HG02943 (cell line): Measurements from ENCODE around the gene CPA3.

Source experiments
- ATAC-seq: cut with Tn5 transposase; IDR thresholded peaks from one replicate; pipeline ENCODE4 v1.9.1; 2021; ENCODE audit warnings: mild to moderate bottlenecking, low read depth, moderate library complexity; ENCODE audit not compliant: unreplicated experiment

The CPA3 gene

GRCh38 chr3:148857316-148857715 lies 7.8 kb upstream of the CPA3 start:
- ATAC-seq: no peak

- peak; percentile 58 for ATAC-seq
Observed at GRCh38 chr3:148861277-148861869, 3.7 kb upstream of the CPA3 start.

GRCh38 chr3:148863297-148863696 lies 1.8 kb upstream of the CPA3 start:
- ATAC-seq: no peak

DNA sequence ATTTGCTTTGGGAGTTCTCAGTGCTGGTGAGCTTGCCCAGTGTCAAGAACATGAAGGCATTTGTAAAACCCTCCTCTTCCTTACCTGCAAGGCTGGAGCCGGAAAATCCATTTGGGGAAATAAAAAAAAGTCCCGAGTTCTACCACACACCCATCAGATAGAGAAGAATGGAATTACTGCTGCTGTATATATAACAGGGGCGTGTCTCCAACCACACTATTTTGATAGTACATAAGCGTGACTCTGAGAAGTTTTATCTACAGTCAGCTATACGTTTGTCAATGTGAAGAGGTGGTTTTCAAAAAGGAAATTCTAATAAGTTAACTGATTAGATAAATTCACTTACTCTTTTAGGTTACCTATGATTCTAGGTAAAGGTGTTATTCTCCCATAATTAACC lies 1.3 kb upstream of the CPA3 start:
- ATAC-seq: no peak

- ATAC-seq: no peak
Observed at GRCh38 chr3:148866261-148866660, 1.2 kb downstream of the CPA3 start.

- no peak for ATAC-seq
Observed at GRCh38 chr3:148873270-148873927, 8.3 kb downstream of the CPA3 start.

- ATAC-seq: no peak
Observed at GRCh38 chr3:148873977-148874376, 8.9 kb downstream of the CPA3 start.

DNA sequence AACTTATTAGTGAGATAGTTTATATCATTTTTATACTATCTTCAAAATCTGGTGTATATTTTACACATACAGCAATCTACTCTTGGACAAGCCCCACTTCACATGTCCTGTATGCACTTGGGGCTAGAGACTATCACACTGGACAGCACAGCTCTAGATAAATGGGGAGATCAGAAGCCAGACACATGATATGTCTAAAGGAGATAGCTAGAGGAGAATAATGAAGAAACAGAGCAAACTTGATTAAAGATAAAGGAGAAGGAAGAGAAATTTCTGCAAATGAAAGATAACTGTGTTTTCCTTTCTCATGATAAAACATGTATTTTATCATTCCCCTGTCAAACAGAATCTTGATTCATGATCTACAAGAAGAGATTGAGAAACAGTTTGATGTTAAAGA lies 13.0 kb downstream of the CPA3 start:
- ATAC-seq: no peak

- no peak for ATAC-seq
Observed at GRCh38 chr3:148879256-148879655, 14.2 kb downstream of the CPA3 start.

DNA sequence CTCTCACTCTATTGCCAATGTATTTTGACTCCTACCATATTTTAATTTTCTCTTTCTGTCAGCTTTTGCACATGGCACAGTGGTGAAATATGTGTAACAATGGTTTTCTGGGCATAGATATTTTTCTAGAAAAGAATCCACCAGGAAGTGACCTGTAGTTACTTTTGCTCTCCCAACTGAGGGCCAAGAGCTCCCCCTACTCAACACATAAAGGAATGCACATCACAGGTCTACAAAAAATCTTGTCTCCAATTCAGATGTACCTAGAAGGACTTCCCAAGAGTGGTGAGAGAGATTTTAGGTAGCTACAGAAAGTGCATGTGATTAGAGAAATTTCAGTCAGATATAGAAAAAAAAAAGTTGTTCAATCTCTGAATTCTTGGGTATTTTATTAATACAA lies 15.6 kb downstream of the CPA3 start:
- no peak for ATAC-seq

DNA sequence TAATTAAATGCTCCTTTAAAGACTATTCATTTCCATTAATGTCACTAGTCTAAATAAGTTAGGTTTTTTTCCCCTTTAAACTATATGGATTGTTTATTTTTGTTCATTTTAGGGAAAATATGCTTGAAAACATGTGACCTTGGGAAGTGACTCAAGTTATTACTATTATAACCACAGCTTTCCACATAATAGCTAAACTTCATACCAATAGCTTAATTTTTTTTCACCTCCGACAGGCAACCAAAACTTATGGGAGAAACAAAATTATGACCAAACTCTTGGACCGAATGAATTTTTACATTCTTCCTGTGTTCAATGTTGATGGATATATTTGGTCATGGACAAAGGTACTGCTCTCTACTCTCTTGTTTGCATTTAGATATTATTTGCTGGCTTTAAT lies 16.2 kb downstream of the CPA3 start:
- no peak for ATAC-seq

GRCh38 chr3:148882288-148882687 lies 17.2 kb downstream of the CPA3 start:
- ATAC-seq: no peak

GRCh38 chr3:148883163-148883562 lies 18.1 kb downstream of the CPA3 start:
- ATAC-seq: no peak

- ATAC-seq: no peak
Observed at GRCh38 chr3:148884261-148884660, 19.2 kb downstream of the CPA3 start.

DNA sequence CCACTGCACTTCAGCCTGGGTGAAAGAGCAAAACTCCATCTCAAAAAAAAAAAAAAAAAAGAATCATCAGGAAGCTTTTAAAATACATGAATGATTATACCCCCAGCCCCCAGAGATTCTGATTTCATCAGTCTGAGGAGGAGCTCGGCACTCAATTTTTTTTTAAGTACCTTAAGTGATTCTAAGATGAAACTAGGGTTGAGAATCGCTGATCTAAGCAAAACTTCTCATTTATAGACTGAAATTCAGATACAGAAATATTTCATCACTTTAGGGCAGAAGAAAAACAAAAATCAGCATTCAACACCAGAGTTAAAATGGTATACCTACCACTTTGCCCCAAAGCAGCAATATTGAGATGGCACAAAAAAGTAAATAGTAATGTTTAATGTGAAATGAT lies 24.7 kb downstream of the CPA3 start:
- no peak for ATAC-seq

DNA sequence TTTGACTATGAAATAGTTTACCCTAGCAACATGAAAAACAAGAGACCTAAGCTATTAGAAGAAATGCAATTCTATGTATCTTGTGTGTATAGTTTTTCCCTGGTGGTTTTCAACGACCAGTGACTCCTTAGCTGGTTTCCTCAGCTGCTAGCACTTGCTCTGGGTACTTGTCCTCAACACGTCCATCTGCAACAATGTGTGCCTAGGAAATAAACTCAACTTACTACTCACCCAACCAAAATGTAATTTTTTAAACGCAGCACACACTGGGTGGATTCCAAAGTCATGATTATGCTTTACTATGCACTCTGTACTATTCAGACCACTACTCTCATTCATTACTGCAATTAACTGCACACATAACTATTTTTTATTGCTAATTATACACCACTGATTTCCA lies 31.0 kb downstream of the CPA3 start:
- no peak for ATAC-seq

DNA sequence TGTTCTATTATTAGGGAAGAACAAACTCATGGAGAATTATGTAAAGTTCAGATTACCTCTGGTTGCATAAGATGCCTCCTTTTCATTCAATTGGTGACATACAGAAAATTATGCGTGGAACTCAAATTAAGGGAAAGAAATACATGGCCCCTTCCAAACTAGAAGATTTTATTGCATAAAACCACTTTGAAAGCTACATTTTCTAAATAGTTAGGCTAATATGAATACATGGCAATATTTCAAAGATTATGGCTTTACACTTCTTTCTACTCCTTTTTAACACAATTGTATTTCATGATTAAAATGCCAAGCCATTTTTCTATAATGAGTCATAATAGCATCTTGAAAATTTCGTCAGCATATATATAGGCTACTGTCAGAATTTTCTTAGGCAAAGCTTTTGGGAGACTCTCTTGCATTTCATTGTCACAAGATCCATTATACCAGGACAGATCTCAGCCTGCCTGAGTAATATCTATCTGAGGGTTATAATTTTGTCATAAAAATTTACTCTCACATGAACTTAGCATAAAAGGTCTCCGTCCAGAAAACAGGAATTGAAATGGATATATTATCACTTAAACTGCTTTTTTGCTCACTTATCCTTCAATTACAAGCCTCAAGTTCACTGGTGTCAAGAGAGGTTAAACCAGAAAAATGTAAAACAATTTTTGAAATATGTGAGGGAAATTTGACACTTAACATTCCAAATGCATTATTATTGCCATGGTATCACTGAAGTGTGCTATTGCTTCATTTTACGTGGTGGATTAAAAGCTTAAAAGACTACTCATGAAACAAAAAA lies 37.1 kb downstream of the CPA3 start:
- no peak for ATAC-seq

- no peak for ATAC-seq
Observed at GRCh38 chr3:148903022-148903442, 37.9 kb downstream of the CPA3 start.

DNA sequence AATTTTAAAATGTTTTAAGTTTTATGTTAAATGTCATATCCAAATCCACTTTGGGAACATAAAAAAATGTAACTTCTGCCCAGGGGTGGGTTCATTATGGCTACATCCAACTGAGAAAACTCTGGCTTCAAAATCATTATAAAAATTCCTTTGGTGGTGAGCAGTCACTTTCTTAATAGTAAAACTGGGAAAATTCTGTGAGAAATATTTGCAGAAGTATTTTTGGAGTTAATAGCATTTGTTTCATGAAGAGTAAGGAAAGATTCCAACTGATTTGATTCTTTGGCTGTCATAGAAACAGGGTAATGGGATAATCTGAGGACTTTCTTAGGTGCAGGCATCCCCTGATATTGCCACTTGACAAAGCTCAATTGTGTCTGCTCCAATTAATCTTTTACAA lies 38.8 kb downstream of the CPA3 start:
- ATAC-seq: no peak

GRCh38 chr3:148906667-148907066 lies 41.6 kb downstream of the CPA3 start:
- no peak for ATAC-seq

DNA sequence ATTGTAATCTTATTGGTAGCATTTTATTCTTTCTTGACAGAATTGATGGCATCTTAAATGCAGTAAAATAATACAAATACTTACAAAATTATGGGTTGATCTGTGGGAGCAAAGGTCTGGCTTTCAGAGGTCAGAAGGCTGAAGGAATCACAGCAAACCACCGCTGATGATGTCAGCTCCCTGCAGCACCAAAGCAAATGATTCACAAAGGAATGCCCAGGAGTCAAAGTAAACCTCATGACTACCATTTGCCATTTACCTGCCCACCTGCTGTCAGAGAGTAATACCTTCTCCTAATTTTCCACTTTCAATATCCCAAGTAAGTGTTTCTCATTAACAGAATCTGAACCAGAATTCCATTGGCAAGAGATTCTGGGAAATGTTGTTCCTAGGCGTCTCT lies 46.1 kb downstream of the CPA3 start:
- ATAC-seq: no peak

GRCh38 chr3:148911592-148911991 lies 46.5 kb downstream of the CPA3 start:
- no peak for ATAC-seq
